ENCODE results near the gene RBAK.

The RBAK gene

DNA sequence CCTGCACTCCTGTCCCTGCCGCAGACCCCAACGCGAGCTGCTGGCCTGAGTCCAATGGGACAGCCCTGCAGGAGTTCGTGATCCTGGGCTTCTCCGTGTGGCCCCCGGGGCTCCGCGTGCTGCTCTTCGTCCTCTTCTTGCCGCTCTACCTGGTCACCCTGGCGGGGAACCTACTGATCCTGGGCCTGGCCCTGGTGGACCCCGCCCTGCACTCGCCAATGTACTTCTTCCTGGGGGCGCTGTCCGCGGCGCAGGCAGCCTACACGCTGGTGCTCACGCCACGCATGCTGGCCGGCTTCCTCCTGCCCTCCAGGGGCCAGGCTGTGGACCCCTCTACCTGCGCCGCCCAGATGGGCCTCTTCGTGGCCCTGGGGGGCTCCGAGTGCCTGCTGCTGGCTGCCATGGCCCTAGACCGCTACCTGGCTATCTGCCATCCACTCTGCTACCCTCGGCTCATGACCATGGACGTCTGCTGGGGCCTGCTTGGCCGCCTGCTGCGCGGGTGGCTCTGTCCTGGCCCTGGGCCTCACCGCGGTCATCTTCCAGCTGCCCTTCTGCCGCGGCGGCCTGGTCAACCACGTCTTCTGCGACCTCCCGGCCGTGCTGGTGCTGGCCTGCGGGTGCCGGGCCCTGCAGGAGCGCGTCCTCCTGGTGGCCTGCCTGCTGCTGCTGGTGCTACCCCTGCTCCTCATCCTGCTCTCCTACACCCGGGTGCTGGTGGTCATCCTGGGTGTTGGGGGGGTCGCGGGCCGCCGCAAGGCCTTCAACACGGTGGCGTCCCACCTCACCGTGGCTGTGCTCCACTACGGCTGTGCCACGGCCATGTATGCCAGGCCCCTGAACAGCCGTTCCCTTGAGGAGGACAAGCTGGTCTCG is 71.7 kb downstream of the RBAK start:
- Histone ChIP-seq H3K27me3 (replicated peaks; ENCODE audit: control insufficient read depth, insufficient read depth, low read length) (no peaks in the 10 kb centered on the region; the same call in 1 of the 2 replicates), H3K4me3 (replicated peaks; ENCODE audit: low read depth, low read length) (no peak overlapping the region), H3K36me3 (ENCODE audit: control insufficient read depth, insufficient read depth, low read length) (no peaks in the 10 kb centered on the region)
- DNase-seq (ENCODE audit: extremely low read depth, insufficient read length), result no peak
- TF ChIP-seq, protein P1, sequence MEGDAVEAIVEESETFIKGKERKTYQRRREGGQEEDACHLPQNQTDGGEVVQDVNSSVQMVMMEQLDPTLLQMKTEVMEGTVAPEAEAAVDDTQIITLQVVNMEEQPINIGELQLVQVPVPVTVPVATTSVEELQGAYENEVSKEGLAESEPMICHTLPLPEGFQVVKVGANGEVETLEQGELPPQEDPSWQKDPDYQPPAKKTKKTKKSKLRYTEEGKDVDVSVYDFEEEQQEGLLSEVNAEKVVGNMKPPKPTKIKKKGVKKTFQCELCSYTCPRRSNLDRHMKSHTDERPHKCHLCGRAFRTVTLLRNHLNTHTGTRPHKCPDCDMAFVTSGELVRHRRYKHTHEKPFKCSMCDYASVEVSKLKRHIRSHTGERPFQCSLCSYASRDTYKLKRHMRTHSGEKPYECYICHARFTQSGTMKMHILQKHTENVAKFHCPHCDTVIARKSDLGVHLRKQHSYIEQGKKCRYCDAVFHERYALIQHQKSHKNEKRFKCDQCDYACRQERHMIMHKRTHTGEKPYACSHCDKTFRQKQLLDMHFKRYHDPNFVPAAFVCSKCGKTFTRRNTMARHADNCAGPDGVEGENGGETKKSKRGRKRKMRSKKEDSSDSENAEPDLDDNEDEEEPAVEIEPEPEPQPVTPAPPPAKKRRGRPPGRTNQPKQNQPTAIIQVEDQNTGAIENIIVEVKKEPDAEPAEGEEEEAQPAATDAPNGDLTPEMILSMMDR (IDR thresholded peaks at IDR 0.05; ENCODE audit: insufficient read depth, low read length, poor library complexity, severe bottlenecking), result no peak
